Loucy (cell line): Measurements from ENCODE around the gene KLHDC9.

Experiments used
- H2AFZ ChIP-seq: fragments of 200-600 bp; sonication (generic); 2 replicates; pipeline ENCODE4 v1.6.0; 2016; ENCODE audit warnings: antibody characterized with exemption, mild to moderate bottlenecking, low read length, moderate library complexity
- H3F3A ChIP-seq: fragments of 200-600 bp; 2 replicates; pipeline ENCODE4 v1.6.0; 2016; ENCODE audit warnings: antibody characterized with exemption, low read depth, mild to moderate bottlenecking
- H3K27me3 ChIP-seq: fragments of 200-600 bp; sonication (generic); 2 replicates; pipeline ENCODE4 v1.6.1; 2014; ENCODE audit warnings: low read length, mild to moderate bottlenecking; ENCODE audit not compliant: insufficient read depth, poor library complexity, severe bottlenecking
- H3K36me3 ChIP-seq: fragments of 200-600 bp; sonication (generic); 2 replicates; pipeline ENCODE4 v1.6.1; 2016; ENCODE audit warnings: low read length; ENCODE audit not compliant: insufficient read depth
- H3K4me1 ChIP-seq: fragments of 200-600 bp; sonication (generic); 2 replicates; pipeline ENCODE4 v1.5.1; 2014; ENCODE audit warnings: low read length, mild to moderate bottlenecking; ENCODE audit not compliant: insufficient read depth, poor library complexity, severe bottlenecking
- H3K4me2 ChIP-seq: fragments of 200-600 bp; sonication (generic); 2 replicates; pipeline ENCODE4 v1.6.0; 2014; ENCODE audit warnings: antibody characterized with exemption, low read length, low read depth, mild to moderate bottlenecking; ENCODE audit not compliant: poor library complexity, severe bottlenecking
- H3K4me3 ChIP-seq: fragments of 200-600 bp; sonication (generic); 2 replicates; pipeline ENCODE4 v1.5.1; 2014; ENCODE audit warnings: low read length, mild to moderate bottlenecking, mixed read lengths; ENCODE audit not compliant: poor library complexity, severe bottlenecking
- H3K79me2 ChIP-seq: fragments of 200-600 bp; sonication (generic); 2 replicates; pipeline ENCODE4 v1.6.1; 2014; ENCODE audit warnings: low read length; ENCODE audit not compliant: insufficient read depth
- H3K9ac ChIP-seq: fragments of 200-600 bp; sonication (generic); 2 replicates; pipeline ENCODE4 v1.6.0; 2014; ENCODE audit warnings: mild to moderate bottlenecking, low read depth, low read length, moderate library complexity; ENCODE audit not compliant: poor library complexity, severe bottlenecking
- H3K9me2 ChIP-seq: fragments of 200-600 bp; sonication (generic); replicated peaks from 2 replicates; pipeline ENCODE4 v1.6.1; 2016; ENCODE audit warnings: low read depth, low read length, mixed read lengths
- H3K9me3 ChIP-seq: fragments of 200-600 bp; sonication (generic); 2 replicates; pipeline ENCODE4 v1.6.1; 2014; ENCODE audit warnings: mild to moderate bottlenecking, antibody characterized with exemption, low read length, low read depth; ENCODE audit not compliant: insufficient read depth
- H4K20me1 ChIP-seq: fragments of 200-600 bp; sonication (generic); 2 replicates; pipeline ENCODE4 v1.6.0; 2014; ENCODE audit warnings: antibody characterized with exemption, low read length, mild to moderate bottlenecking; ENCODE audit not compliant: insufficient read depth, poor library complexity, severe bottlenecking
- EZH2phosphoT487 ChIP-seq: fragments of 200-600 bp; IDR thresholded peaks from 2 replicates; pipeline ENCODE4 v1.6.1; 2018; ENCODE audit warnings: antibody characterized with exemption, mild to moderate bottlenecking, moderate library complexity, borderline replicate concordance
- TF ChIP-seq, protein P1 (sequence below): fragments of 200-600 bp; sonication (generic); conservative IDR thresholded peaks from 2 replicates; pipeline ENCODE4 v1.5.1; 2014; ENCODE audit warnings: mild to moderate bottlenecking, antibody characterized with exemption, low read length

Gene KLHDC9

DNA sequence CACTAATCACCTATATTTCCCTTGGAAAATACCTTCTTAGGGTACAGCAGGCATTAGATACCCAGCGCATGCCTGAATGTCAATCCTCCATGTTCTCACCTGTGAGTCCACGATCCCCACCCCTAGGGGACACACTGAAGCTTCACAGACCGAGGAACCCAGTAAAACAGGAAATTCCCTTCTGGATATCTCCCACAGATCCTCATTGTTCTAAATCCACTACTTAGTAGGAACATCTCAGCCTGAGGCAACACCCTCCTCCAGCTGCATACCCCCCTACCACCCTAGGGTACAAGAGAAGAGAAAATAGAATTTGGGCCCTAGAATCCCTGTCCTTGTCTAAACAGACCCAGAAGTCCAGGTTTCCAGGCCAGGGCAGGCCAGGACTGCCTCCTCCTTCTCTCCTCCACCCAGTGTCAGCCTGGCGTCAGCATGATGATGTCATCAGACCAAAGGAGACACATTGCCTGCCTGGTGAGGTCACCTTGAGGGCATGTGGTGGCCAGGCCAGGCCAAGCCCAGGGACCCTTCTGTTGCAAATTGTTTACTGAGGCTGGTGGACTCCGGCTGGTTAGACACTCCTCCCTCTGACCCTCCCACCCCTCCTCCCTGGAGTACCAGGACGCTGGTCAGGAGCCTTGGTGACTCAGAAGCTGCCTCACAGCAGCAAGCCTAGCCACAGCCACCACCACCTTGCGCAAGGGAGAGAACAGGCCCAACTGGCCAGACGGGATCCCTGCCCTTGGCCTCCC is 15.0 kb upstream of the KLHDC9 start:
- TF ChIP-seq, protein P1, sequence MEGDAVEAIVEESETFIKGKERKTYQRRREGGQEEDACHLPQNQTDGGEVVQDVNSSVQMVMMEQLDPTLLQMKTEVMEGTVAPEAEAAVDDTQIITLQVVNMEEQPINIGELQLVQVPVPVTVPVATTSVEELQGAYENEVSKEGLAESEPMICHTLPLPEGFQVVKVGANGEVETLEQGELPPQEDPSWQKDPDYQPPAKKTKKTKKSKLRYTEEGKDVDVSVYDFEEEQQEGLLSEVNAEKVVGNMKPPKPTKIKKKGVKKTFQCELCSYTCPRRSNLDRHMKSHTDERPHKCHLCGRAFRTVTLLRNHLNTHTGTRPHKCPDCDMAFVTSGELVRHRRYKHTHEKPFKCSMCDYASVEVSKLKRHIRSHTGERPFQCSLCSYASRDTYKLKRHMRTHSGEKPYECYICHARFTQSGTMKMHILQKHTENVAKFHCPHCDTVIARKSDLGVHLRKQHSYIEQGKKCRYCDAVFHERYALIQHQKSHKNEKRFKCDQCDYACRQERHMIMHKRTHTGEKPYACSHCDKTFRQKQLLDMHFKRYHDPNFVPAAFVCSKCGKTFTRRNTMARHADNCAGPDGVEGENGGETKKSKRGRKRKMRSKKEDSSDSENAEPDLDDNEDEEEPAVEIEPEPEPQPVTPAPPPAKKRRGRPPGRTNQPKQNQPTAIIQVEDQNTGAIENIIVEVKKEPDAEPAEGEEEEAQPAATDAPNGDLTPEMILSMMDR: no peak
- TF ChIP-seq EZH2phosphoT487: no peak
- H3K4me3 ChIP-seq: no peak overlapping the region
- no peaks in the 10 kb centered on the region for H3K4me1 ChIP-seq
- no peaks in the 10 kb centered on the region for H3K27me3 ChIP-seq
- no peaks in the 10 kb centered on the region for H3K79me2 ChIP-seq
- H3F3A ChIP-seq: no peaks in the 10 kb centered on the region
- no peaks in the 10 kb centered on the region for H4K20me1 ChIP-seq
- H3K9me2 ChIP-seq: no peaks in the 10 kb centered on the region
- no peak overlapping the region for H3K9ac ChIP-seq
- H3K4me2 ChIP-seq: no peak overlapping the region
- no peak overlapping the region for H2AFZ ChIP-seq
- H3K36me3 ChIP-seq: no peaks in the 10 kb centered on the region
- no peaks in the 10 kb centered on the region for H3K9me3 ChIP-seq

DNA sequence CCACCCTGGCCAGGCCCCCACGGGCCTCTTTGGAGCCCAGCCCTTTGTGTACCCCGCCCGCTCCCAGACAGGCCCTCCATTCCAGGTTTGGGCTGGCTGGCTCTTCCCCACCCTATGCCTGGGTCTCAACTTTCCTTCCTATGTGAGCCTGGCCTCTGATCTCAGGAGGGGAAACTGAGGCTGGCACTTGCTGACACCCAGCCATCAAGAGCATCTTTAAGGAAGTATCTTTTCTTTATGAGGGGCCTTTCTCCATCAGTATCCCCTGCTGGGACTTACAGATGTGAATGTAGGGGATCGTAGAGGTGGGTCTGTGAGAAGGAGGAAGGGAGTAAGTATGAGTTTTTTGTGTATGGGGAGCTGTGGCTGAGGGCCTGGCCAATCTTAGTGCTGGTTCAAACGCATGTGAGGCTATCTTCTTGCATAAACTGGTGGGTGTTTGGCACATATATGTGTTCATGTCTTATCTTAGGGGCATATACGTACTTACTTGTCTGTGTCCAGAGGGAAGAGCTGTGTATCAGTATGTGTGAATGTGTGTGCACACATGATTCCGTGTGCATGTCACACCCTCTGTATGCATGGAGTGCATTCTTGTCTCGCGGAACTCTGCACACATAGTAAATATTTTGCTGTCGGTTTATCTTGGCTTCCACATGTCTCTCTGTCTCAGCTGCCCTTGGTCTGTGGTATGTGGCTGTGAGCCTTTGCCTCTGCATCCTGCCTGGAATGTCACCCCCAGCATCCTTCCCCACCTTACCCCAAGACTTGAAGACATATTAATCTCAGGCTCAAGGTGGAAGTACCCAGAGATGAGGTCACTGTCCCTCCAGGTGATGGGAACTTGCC is 14.2 kb upstream of the KLHDC9 start:
- no peaks in the 10 kb centered on the region for H3K36me3 ChIP-seq
- H2AFZ ChIP-seq: no peak overlapping the region
- H3K4me2 ChIP-seq: no peak overlapping the region
- no peaks in the 10 kb centered on the region for H4K20me1 ChIP-seq
- no peaks in the 10 kb centered on the region for H3F3A ChIP-seq
- no peaks in the 10 kb centered on the region for H3K9me3 ChIP-seq
- TF ChIP-seq, protein P1: no peak
- no peak for TF ChIP-seq EZH2phosphoT487
- no peaks in the 10 kb centered on the region for H3K27me3 ChIP-seq
- H3K9me2 ChIP-seq: no peaks in the 10 kb centered on the region
- H3K9ac ChIP-seq: no peak overlapping the region
- no peaks in the 10 kb centered on the region for H3K79me2 ChIP-seq
- no peaks in the 10 kb centered on the region for H3K4me1 ChIP-seq
- no peak overlapping the region for H3K4me3 ChIP-seq

DNA sequence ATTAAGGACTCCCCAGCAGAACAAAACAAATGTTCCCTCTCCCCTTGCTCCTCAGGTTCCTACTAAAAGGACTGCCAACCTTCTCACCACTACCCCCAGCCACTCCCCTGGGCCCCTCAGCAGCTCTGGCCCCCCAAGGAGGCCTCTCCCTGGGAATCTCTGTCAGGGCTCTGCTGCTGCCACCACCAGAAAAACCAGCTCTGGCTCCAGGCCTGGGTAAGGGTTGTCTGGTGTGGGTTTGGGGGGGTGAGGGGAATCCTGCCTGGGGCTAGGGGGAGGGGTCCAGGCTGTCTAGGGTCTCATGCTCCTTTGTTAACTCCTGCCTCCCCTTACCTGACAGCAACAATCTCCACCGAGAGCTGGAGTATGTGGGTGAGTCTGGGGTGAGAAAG is 13.6 kb upstream of the KLHDC9 start:
- no peaks in the 10 kb centered on the region for H3K4me1 ChIP-seq
- H3K36me3 ChIP-seq: no peaks in the 10 kb centered on the region
- no peak overlapping the region for H3K4me3 ChIP-seq
- H3F3A ChIP-seq: no peaks in the 10 kb centered on the region
- H3K9ac ChIP-seq: no peak overlapping the region
- no peaks in the 10 kb centered on the region for H4K20me1 ChIP-seq
- H3K79me2 ChIP-seq: no peaks in the 10 kb centered on the region
- no peak overlapping the region for H3K4me2 ChIP-seq
- TF ChIP-seq EZH2phosphoT487: no peak
- TF ChIP-seq, protein P1: no peak
- H3K27me3 ChIP-seq: no peaks in the 10 kb centered on the region
- H3K9me2 ChIP-seq: no peaks in the 10 kb centered on the region
- no peaks in the 10 kb centered on the region for H3K9me3 ChIP-seq
- H2AFZ ChIP-seq: no peak overlapping the region
